Esophagus squamous epithelium (tissue), 5 donors: ENCODE data around the gene B3GNT3. TPM values are rescaled to one million over a fixed set of nuclear protein-coding genes. Genes with fewer than 3 reads are reported as not detected.

Experiments
- DNase-seq: peaks from one replicate; lab custom pipeline; 2025; lab: John Stamatoyannopoulos, UW
- H3K27ac ChIP-seq, 4 donors: fragments of 200-600 bp; sonication (generic); one replicate each; pipeline ENCODE4 v1.5.1; 2016 to 2019; ENCODE audit warnings: mild to moderate bottlenecking in 1 of 4
- H3K27me3 ChIP-seq, 4 donors: fragments of 200-600 bp; sonication (generic); 1 replicate in 3 of 4; 2 replicates in 1 of 4; pipeline versions ENCODE4 v1.5.1 to v1.6.0; 2017 to 2021; ENCODE audit warnings: antibody characterized with exemption in 1 of 4
- H3K36me3 ChIP-seq, 3 donors: fragments of 200-600 bp; sonication (generic); one replicate each; pipeline ENCODE4 v1.5.1; 2016 to 2019
- H3K4me1 ChIP-seq, 3 donors: fragments of 200-600 bp; sonication (generic); one replicate each; pipeline ENCODE4 v1.5.1; 2017 to 2019
- H3K4me3 ChIP-seq, 4 donors: fragments of 200-600 bp; sonication (generic); 1 replicate in 3 of 4; 2 replicates in 1 of 4; pipeline ENCODE4 v1.5.1; 2016 to 2019; ENCODE audit warnings: mild to moderate bottlenecking in 2 of 4, moderate library complexity in 1 of 4
- H3K9me3 ChIP-seq, 3 donors: fragments of 200-600 bp; sonication (generic); one replicate each; pipeline ENCODE4 v1.5.1; 2016 to 2019
- CTCF ChIP-seq, 6 experiments: fragments of 450-650 bp in 4 of 6; fragments of 200-600 bp in 2 of 6; sonication (generic) in 2 of 6; IDR thresholded peaks; one replicate each; pipeline ENCODE4 v1.5.1; 2016 to 2019; ENCODE audit warnings: antibody characterized with exemption in 6 of 6, mild to moderate bottlenecking in 4 of 6, moderate library complexity in 4 of 6
- POLR2A ChIP-seq, 4 donors: fragments of 450-650 bp; IDR thresholded peaks; one replicate each; pipeline ENCODE4 v1.6.1; 2017; ENCODE audit warnings: antibody characterized with exemption in 4 of 4, mild to moderate bottlenecking in 4 of 4, moderate library complexity in 3 of 4
- WGBS, 2 donors: methylation state at CpG; one replicate each; pipeline ENCODE4 v1.1.5; 2018; 5-methylcytosine and 5-hydroxymethylcytosine counted together
- intact Hi-C: fragments of 100-400 bp; cut with DNase I; formaldehyde crosslinking; loops from one replicate; pipeline ENCODE4 v1.15.0; 2022
- total RNA-seq, 4 donors: library from RNA; depleted of rRNA; stranded (reverse); fragments of >200 nt; gene quantifications; one replicate each; pipeline ENCODE4 v1.1.0, GENCODE V29; 2016
- donor health status: DM: yes; HTN: yes; CAD: no.

Gene B3GNT3
- total RNA-seq, 4 donors from 2014 or later = 11.6 to 23.5 (median 21.2) TPM

- TF ChIP-seq POLR2A (IDR thresholded peaks at IDR 0.05) = no peak
- no peak for TF ChIP-seq CTCF (IDR thresholded peaks at IDR 0.05)
- DNase-seq = no peak
- peaks cover 4 to 19% (median 7%) of the 10 kb centered on the region in 3 donors for H3K4me1 ChIP-seq
- intact Hi-C loops = no loop called here
- WGBS, 2 donors = 32 to 35% methylated on average over 10 to 12 of the region's 12 CpGs
- no peak overlapping the region for H3K4me3 ChIP-seq
- H3K36me3 ChIP-seq = no peaks in the 10 kb centered on the region
- H3K9me3 ChIP-seq = no peaks in the 10 kb centered on the region
- no peaks in the 10 kb centered on the region for H3K27me3 ChIP-seq
- peak overlapping the region in 1 of 4 donors; percentile 21 for H3K27ac ChIP-seq
Measured at GRCh38 chr19:17765069-17765618, 29.8 kb upstream of the B3GNT3 start.

- peaks cover 4 to 19% (median 7%) of the 10 kb centered on the region in 3 donors for H3K4me1 ChIP-seq
- H3K27me3 ChIP-seq = peaks cover 0 to 4% (median 0%) of the 10 kb centered on the region in 4 donors
- no peak overlapping the region for H3K27ac ChIP-seq
- TF ChIP-seq CTCF (IDR thresholded peaks at IDR 0.05) (peak; percentile 43 to 83 (median 74)), POLR2A (IDR thresholded peaks at IDR 0.05) (no peak)
- intact Hi-C loops = no loop called here
- 29 to 38% methylated on average over 9 to 10 of the region's 29 CpGs for WGBS, 2 donors
- peak overlapping the region in 2 of 4 donors; percentile 16 to 47 for H3K4me3 ChIP-seq
- H3K9me3 ChIP-seq = no peaks in the 10 kb centered on the region
- no peaks in the 10 kb centered on the region for H3K36me3 ChIP-seq
- DNase-seq = no peak
Measured at GRCh38 chr19:17766543-17767131, 28.3 kb upstream of the B3GNT3 start.

GRCh38 chr19:17767559-17767958 is 27.4 kb upstream of the B3GNT3 start:
- no peak for TF ChIP-seq POLR2A (IDR thresholded peaks at IDR 0.05)
- TF ChIP-seq CTCF (IDR thresholded peaks at IDR 0.05) = no peak
- 23 to 33% methylated on average over 1 of the region's 1 CpG for WGBS, 2 donors
- no peak for DNase-seq
- Histone ChIP-seq H3K27ac (no peak overlapping the region), H3K36me3 (no peaks in the 10 kb centered on the region), H3K4me1 (peaks cover 4 to 19% (median 7%) of the 10 kb centered on the region in 3 donors), H3K27me3 (peaks cover 0 to 4% (median 0%) of the 10 kb centered on the region in 4 donors), H3K9me3 (no peaks in the 10 kb centered on the region), H3K4me3 (no peak overlapping the region)
- intact Hi-C loops = no loop called here

- H3K27me3 ChIP-seq = peaks cover 0 to 18% (median 0%) of the 10 kb centered on the region in 4 donors
- intact Hi-C loops = no loop called here
- no peak overlapping the region for H3K4me3 ChIP-seq
- H3K4me1 ChIP-seq = peaks cover 4 to 10% (median 7%) of the 10 kb centered on the region in 3 donors
- no peak overlapping the region for H3K27ac ChIP-seq
- no peak for DNase-seq
- 80% methylated on average over 2 of the region's 13 CpGs; no CpG with 5 or more reads in 1 of the 2 donors for WGBS, 2 donors
- no peaks in the 10 kb centered on the region for H3K36me3 ChIP-seq
- H3K9me3 ChIP-seq = no peaks in the 10 kb centered on the region
- TF ChIP-seq POLR2A (IDR thresholded peaks at IDR 0.05) (no peak), CTCF (IDR thresholded peaks at IDR 0.05) (no peak)
Measured at GRCh38 chr19:17770613-17771012, 24.3 kb upstream of the B3GNT3 start.

- no peak for DNase-seq
- TF ChIP-seq POLR2A (IDR thresholded peaks at IDR 0.05) (no peak), CTCF (IDR thresholded peaks at IDR 0.05) (no peak)
- intact Hi-C loops = no loop called here
- 91% methylated on average over 4 of the region's 4 CpGs; no CpG with 5 or more reads in 1 of the 2 donors for WGBS, 2 donors
- no peaks in the 10 kb centered on the region for H3K9me3 ChIP-seq
- H3K27ac ChIP-seq = no peak overlapping the region
- no peaks in the 10 kb centered on the region for H3K4me1 ChIP-seq
- no peaks in the 10 kb centered on the region for H3K36me3 ChIP-seq
- H3K27me3 ChIP-seq = peaks cover 0 to 29% (median 0%) of the 10 kb centered on the region in 4 donors
- no peak overlapping the region for H3K4me3 ChIP-seq
Measured at GRCh38 chr19:17772172-17772571, 22.8 kb upstream of the B3GNT3 start.
